IMR-90 (cell line): ENCODE measurements around the gene GREB1L. TPM values are rescaled to one million over a fixed set of nuclear protein-coding genes. Genes with fewer than 3 reads are reported as not detected.

Source experiments
- ATAC-seq: fragments of 200-7000 bp; cut with Tn5 transposase; 2 replicates; pipeline ENCODE4 v1.9.1; 2020; ENCODE audit warnings: low read depth, mild to moderate bottlenecking, moderate library complexity
- BruUV-seq: library from RNA; stranded (reverse); fragments of 400-500 nt; replicated peaks from 2 replicates; lab custom pipeline; 2021; lab: Mats Ljungman, UMichigan
- CTCF ChIA-PET: fragments of 300-600 bp; formaldehyde crosslinking; extraction: SDS; loops from one replicate; lab custom pipeline; 2021; ENCODE audit warnings: antibody characterized with exemption; lab: Yijun Ruan, JAX
- POLR2A ChIA-PET: fragments of 300-600 bp; sonication (Branson Sonifier 250); formaldehyde crosslinking; loops from one replicate; lab custom pipeline; 2022; ENCODE audit warnings: antibody characterized with exemption; ENCODE audit not compliant: unreplicated experiment; lab: Charles Lee
- DNase-seq: peaks from one replicate; pipeline ENCODE4 v3.0.0; 2013
- H2AFZ ChIP-seq: replicated peaks from 2 replicates; pipeline ENCODE3; 2013; ENCODE audit warnings: low read length, mild to moderate bottlenecking; ENCODE audit not compliant: poor library complexity
- H2AK5ac ChIP-seq: 2 replicates; pipeline ENCODE4 v1.6.1; 2013; ENCODE audit warnings: low read depth, low read length, inconsistent platforms
- H2AK9ac ChIP-seq: replicated peaks from 2 replicates; pipeline ENCODE3; 2013; ENCODE audit warnings: mild to moderate bottlenecking, low read depth, low read length, moderate library complexity; ENCODE audit not compliant: poor library complexity
- H2BK120ac ChIP-seq: 2 replicates; pipeline ENCODE4 v1.6.1; 2013; ENCODE audit warnings: low read depth, low read length, inconsistent platforms
- H2BK15ac ChIP-seq: 3 replicates; pipeline ENCODE4 v1.6.1; 2013; ENCODE audit warnings: low read depth, low read length, inconsistent platforms
- H2BK20ac ChIP-seq: 2 replicates; pipeline ENCODE4 v1.6.1; 2013; ENCODE audit warnings: low read depth, mild to moderate bottlenecking, inconsistent platforms, low read length, moderate library complexity
- H2BK5ac ChIP-seq: 2 replicates; pipeline ENCODE4 v1.6.1; 2013; ENCODE audit warnings: mild to moderate bottlenecking, low read depth, low read length, inconsistent platforms; ENCODE audit not compliant: poor library complexity, severe bottlenecking
- H3K14ac ChIP-seq: replicated peaks from 2 replicates; pipeline ENCODE4 v1.6.1; 2013; ENCODE audit warnings: low read depth, low read length, inconsistent platforms
- H3K18ac ChIP-seq: 2 replicates; pipeline ENCODE4 v1.6.1; 2013; ENCODE audit warnings: low read depth, low read length, control low read depth
- H3K23ac ChIP-seq: 2 replicates; pipeline ENCODE4 v1.6.1; 2013; ENCODE audit warnings: low read depth, low read length, inconsistent platforms
- H3K27ac ChIP-seq: 2 replicates; pipeline ENCODE4 v1.5.1; 2013; ENCODE audit warnings: mild to moderate bottlenecking, control low read depth, low read length; ENCODE audit not compliant: insufficient read depth
- H3K27me3 ChIP-seq: 2 replicates; pipeline ENCODE4 v1.6.1; 2013; ENCODE audit warnings: low read length; ENCODE audit not compliant: control insufficient read depth, insufficient read depth
- H3K36me3 ChIP-seq: 2 replicates; pipeline ENCODE4 v1.6.1; 2013; ENCODE audit warnings: low read length, mixed read lengths; ENCODE audit not compliant: control insufficient read depth, insufficient read depth
- H3K4ac ChIP-seq: 2 replicates; pipeline ENCODE4 v1.6.1; 2013; ENCODE audit warnings: low read depth, low read length, inconsistent platforms
- H3K4me1 ChIP-seq: 2 replicates; pipeline ENCODE4 v1.6.1; 2013; ENCODE audit warnings: low read length, mixed read lengths; ENCODE audit not compliant: control insufficient read depth, insufficient read depth
- H3K4me2 ChIP-seq: 2 replicates; pipeline ENCODE4 v1.6.1; 2013; ENCODE audit warnings: low read depth, mild to moderate bottlenecking, control low read depth, low read length, moderate library complexity
- H3K4me3 ChIP-seq: 2 replicates; pipeline ENCODE4 v1.5.1; 2013; ENCODE audit warnings: low read depth, mild to moderate bottlenecking, control low read depth, low read length, moderate library complexity; ENCODE audit not compliant: insufficient read depth
- H3K56ac ChIP-seq: 2 replicates; pipeline ENCODE4 v1.6.1; 2013; ENCODE audit warnings: low read length, inconsistent platforms; ENCODE audit not compliant: insufficient read depth; ENCODE audit errors: extremely low read depth
- H3K79me1 ChIP-seq, 2 experiments: 2 replicates each; pipeline ENCODE4 v1.6.1; 2013; ENCODE audit warnings: low read length in 2 of 2, inconsistent platforms in 1 of 2, low read depth in 1 of 2
- H3K9ac ChIP-seq: 2 replicates; pipeline ENCODE4 v1.6.1; 2013; ENCODE audit warnings: low read depth, low read length, control low read depth
- H3K9me1 ChIP-seq: 2 replicates; pipeline ENCODE4 v1.6.1; 2013; ENCODE audit warnings: low read length, inconsistent platforms; ENCODE audit not compliant: insufficient read depth
- H3K9me3 ChIP-seq: 2 replicates; pipeline ENCODE4 v1.6.1; 2013; ENCODE audit warnings: low read length; ENCODE audit not compliant: control insufficient read depth, insufficient read depth
- H4K20me1 ChIP-seq: 2 replicates; pipeline ENCODE4 v1.6.1; 2013; ENCODE audit warnings: low read length, inconsistent platforms; ENCODE audit not compliant: insufficient read depth
- H4K5ac ChIP-seq: 2 replicates; pipeline ENCODE4 v1.6.1; 2013; ENCODE audit warnings: mild to moderate bottlenecking, low read depth, low read length, control low read depth
- H4K8ac ChIP-seq, 2 experiments: 2 replicates each; pipeline ENCODE4 v1.6.1; 2013; ENCODE audit warnings: low read depth in 2 of 2, low read length in 2 of 2, control low read depth in 1 of 2, inconsistent platforms in 1 of 2
- H4K91ac ChIP-seq: 2 replicates; pipeline ENCODE4 v1.6.1; 2013; ENCODE audit warnings: low read depth, low read length, inconsistent platforms; ENCODE audit not compliant: insufficient read depth
- BHLHE40 ChIP-seq: fragments of 150-350 bp; IDR thresholded peaks from 2 replicates; pipeline ENCODE4 v1.6.1; 2016; ENCODE audit warnings: mild to moderate bottlenecking, low read depth, low read length
- CHD1 ChIP-seq: IDR thresholded peaks from 2 replicates; pipeline ENCODE4 v1.6.1; 2012; ENCODE audit warnings: low read depth, low read length, improper control_type of control experiment
- FOS ChIP-seq: fragments of 150-350 bp; IDR thresholded peaks from 2 replicates; pipeline ENCODE4 v1.6.1; 2016; ENCODE audit warnings: low read depth, low read length
- MXI1 ChIP-seq: IDR thresholded peaks from 2 replicates; pipeline ENCODE4 v1.6.1; 2012; ENCODE audit warnings: low read depth, mild to moderate bottlenecking, low read length, moderate library complexity, borderline replicate concordance
- SMC3 ChIP-seq: fragments of 150-350 bp; IDR thresholded peaks from 2 replicates; pipeline ENCODE4 v1.6.1; 2016; ENCODE audit warnings: low read depth, mild to moderate bottlenecking, antibody characterized with exemption, low read length, moderate library complexity
- WGBS, 2 experiments: methylation state at CpG; one replicate each; pipeline versions ENCODE4 v1.1.5 to v1.1.7; 2013; ENCODE audit warnings: missing lambda C conversion rate in 2 of 2; ENCODE audit not compliant: insufficient read length in 1 of 2; ENCODE audit errors: extremely low coverage in 2 of 2; 5-methylcytosine and 5-hydroxymethylcytosine counted together
- dilution Hi-C: fragments of 300-500 bp; cut with HindIII; formaldehyde crosslinking; loops from one replicate; pipeline ENCODE4 v1.14.3; 2018; ENCODE audit warnings: low sequenced_read_pairs; ENCODE audit not compliant: unreplicated experiment
- in situ Hi-C: fragments of 300-500 bp; cut with MboI; formaldehyde crosslinking; loops from 3 replicates; pipeline ENCODE4 v1.14.3; 2019; ENCODE audit warnings: low sequenced_read_pairs, inconsistent platforms, mixed read lengths
- intact Hi-C: fragments of 100-400 bp; cut with micrococcal nuclease; formaldehyde crosslinking; loops from 2 replicates; pipeline ENCODE4 v1.10.0; 2022
- polyA plus RNA-seq, 3 experiments: library from polyadenylated mRNA; depleted of rRNA; stranded (reverse); fragments of >200 nt; gene quantifications; 2 replicates each; pipeline ENCODE4 v1.2.3, GENCODE V29; 2012; ENCODE audit warnings: low replicate concordance in 1 of 3
- total RNA-seq: library from RNA; depleted of rRNA; stranded (reverse); fragments of >200 nt; gene quantifications from 2 replicates; pipeline ENCODE4 v1.2.3, GENCODE V29; 2012
- TF ChIP-seq, protein P1 (sequence below): fragments of 150-350 bp; IDR thresholded peaks from 2 replicates; pipeline ENCODE4 v1.6.1; 2017; ENCODE audit warnings: mild to moderate bottlenecking, antibody characterized with exemption, low read length, low read depth

The GREB1L gene
- total and polyA plus RNA-seq, 2 of the 4 experiments (the other 2 are of a cell fraction), result under 0.01 to 0.02 TPM

DNA sequence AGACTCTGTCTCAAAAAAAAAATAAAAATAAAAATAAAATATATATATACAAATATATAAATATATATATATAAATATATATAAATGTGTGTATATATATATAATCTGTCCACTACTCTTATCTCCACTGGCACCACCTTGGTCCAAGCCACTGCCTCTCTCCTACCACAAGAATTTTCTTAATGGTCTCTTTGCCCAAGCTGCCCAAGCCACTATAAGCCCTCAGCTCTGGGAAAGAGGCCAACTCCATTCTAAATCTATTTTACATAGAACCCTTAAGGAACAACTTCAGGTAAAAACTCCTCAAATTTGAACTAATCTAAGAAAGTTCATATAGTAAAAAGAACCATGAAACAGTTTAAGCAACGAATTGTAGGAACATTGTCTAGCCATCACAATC, 45.6 kb upstream of the GREB1L start (continued):
- TF ChIP-seq FOS (no peak), SMC3 (no peak), BHLHE40 (no peak), MXI1 (no peak)
- TF ChIP-seq, protein P1, sequence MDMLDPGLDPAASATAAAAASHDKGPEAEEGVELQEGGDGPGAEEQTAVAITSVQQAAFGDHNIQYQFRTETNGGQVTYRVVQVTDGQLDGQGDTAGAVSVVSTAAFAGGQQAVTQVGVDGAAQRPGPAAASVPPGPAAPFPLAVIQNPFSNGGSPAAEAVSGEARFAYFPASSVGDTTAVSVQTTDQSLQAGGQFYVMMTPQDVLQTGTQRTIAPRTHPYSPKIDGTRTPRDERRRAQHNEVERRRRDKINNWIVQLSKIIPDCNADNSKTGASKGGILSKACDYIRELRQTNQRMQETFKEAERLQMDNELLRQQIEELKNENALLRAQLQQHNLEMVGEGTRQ, result no peak

DNA sequence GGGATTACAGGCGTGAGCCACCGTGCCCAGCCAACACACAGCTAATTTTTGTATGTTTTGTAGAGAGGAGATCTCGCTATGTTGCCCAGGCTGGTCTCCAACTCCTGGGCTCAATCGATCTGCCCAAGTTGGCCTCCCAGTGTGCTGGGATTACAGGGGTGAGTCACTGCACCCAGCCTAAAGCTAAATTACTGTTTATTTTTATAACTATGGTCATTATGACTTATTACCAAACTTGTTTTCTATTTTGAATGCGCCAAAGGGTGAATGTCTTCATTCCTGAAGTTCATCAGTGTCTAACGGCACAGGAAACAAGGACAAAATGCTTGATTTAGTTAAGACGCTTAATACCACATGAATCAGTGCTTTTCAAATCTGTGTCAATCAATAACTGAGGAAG, 38.9 kb upstream of the GREB1L start:
- H3K4me1 ChIP-seq, result no peaks in the 10 kb centered on the region
- no peaks in the 10 kb centered on the region for H3K79me1 ChIP-seq
- H3K18ac ChIP-seq, result no peak overlapping the region
- no peaks in the 10 kb centered on the region for H3K36me3 ChIP-seq
- no peaks in the 10 kb centered on the region for H3K9me1 ChIP-seq
- intact Hi-C loops, result loop anchor here (5.0 kb wide), 2 partner anchors 159 to 674 kb away; no protein-coding TSS in a partner anchor
- H4K91ac ChIP-seq, result no peak overlapping the region
- no peak overlapping the region for H2BK20ac ChIP-seq
- H3K9me3 ChIP-seq, result no peaks in the 10 kb centered on the region
- no peak overlapping the region for H3K23ac ChIP-seq
- H3K4me3 ChIP-seq, result no peak overlapping the region
- no peak overlapping the region for H2AK5ac ChIP-seq
- no peak overlapping the region for H3K27ac ChIP-seq
- no peak overlapping the region for H3K4ac ChIP-seq
- H3K14ac ChIP-seq, result no peak overlapping the region
- no peak overlapping the region for H3K9ac ChIP-seq
- no peak overlapping the region for H2AK9ac ChIP-seq
- no CpG with 5 or more reads among the region's 7 CpGs for WGBS, 2 experiments
- H3K56ac ChIP-seq, result no peak overlapping the region
- peaks cover 2% of the 10 kb centered on the region; the same call in 1 of the 2 replicates for H3K27me3 ChIP-seq
- H4K20me1 ChIP-seq, result no peaks in the 10 kb centered on the region
- no peak overlapping the region for H2AFZ ChIP-seq
- H3K4me2 ChIP-seq, result no peak overlapping the region
- H4K5ac ChIP-seq, result no peak overlapping the region
- H2BK15ac ChIP-seq, result no peak overlapping the region
- ATAC-seq (no peak), DNase-seq (no peak)
- H4K8ac ChIP-seq, result no peak overlapping the region
- in situ Hi-C loops, result loop anchor here (5.0 to 25.0 kb wide), 3 partner anchors 48 to 734 kb away; no protein-coding TSS in a partner anchor
- TF ChIP-seq CHD1, result no peak
- no TSS peak for BruUV-seq
- no peak overlapping the region for H2BK120ac ChIP-seq
- ChIA-PET POLR2A (no interaction called here), CTCF (no interaction called here)
- no peak overlapping the region for H2BK5ac ChIP-seq
- dilution Hi-C loops, result no loop called here
